GM18507 (cell line): ENCODE measurements around the gene TOP3A.
"Not testable (repeated sequence)": the region's sequence is repeated elsewhere in the genome, so short reads cannot be mapped to it uniquely, and the experiment has no call there.

ENCODE experiments used
- DNase-seq: peaks from one replicate; pipeline ENCODE4 v3.0.0; 2011; ENCODE audit warnings: low read depth; ENCODE audit not compliant: insufficient read length; ENCODE audit errors: extremely low spot score
- FAIRE-seq: peaks from 2 replicates; lab custom pipeline; 2011; peaks lifted over from hg19 to GRCh38; lab: Jason Lieb, UNC

Gene TOP3A

GRCh38 chr17:18326572-18326971, 11.8 kb upstream of the TOP3A start:
- FAIRE-seq = no peak
- DNase-seq = no peak

GRCh38 chr17:18326039-18326438, 11.2 kb upstream of the TOP3A start:
- FAIRE-seq = no peak
- DNase-seq = no peak

- FAIRE-seq (no peak), DNase-seq (no peak)
These were observed 9.6 kb upstream of the TOP3A start for GRCh38 chr17:18324140-18325050.

GRCh38 chr17:18323507-18324139, 8.8 kb upstream of the TOP3A start:
- DNase-seq = no peak
- no peak for FAIRE-seq

GRCh38 chr17:18323007-18323406, 8.2 kb upstream of the TOP3A start:
- DNase-seq = no peak
- no peak for FAIRE-seq

- FAIRE-seq = no peak
- DNase-seq = no peak
These were observed 7.7 kb upstream of the TOP3A start for GRCh38 chr17:18322522-18322921.

GRCh38 chr17:18321309-18321708, 6.5 kb upstream of the TOP3A start:
- DNase-seq (no peak), FAIRE-seq (no peak)

GRCh38 chr17:18320301-18320700, 5.5 kb upstream of the TOP3A start:
- no peak for DNase-seq
- FAIRE-seq = no peak

- no peak for DNase-seq
- FAIRE-seq = peak; percentile 26
These were observed 4.9 kb upstream of the TOP3A start for GRCh38 chr17:18319604-18320256.

- FAIRE-seq (no peak), DNase-seq (no peak)
These were observed 4.1 kb upstream of the TOP3A start for GRCh38 chr17:18318771-18319450.

GRCh38 chr17:18318117-18318516, 3.3 kb upstream of the TOP3A start:
- no peak for FAIRE-seq
- DNase-seq = no peak

GRCh38 chr17:18315961-18316360, 1.2 kb upstream of the TOP3A start:
- DNase-seq (no peak), FAIRE-seq (no peak)

GRCh38 chr17:18315562-18315922, 748 bp upstream of the TOP3A start:
- no peak for FAIRE-seq
- DNase-seq = no peak

GRCh38 chr17:18314059-18314730, 599 bp downstream of the TOP3A start:
- FAIRE-seq = no peak

GRCh38 chr17:18309202-18309601, 5.6 kb downstream of the TOP3A start:
- FAIRE-seq = no peak
- DNase-seq = no peak

More at GRCh38 chr17:18314059-18314730, 599 bp downstream of the TOP3A start:
- no peak for DNase-seq

- not testable (repeated sequence) for FAIRE-seq
These were observed 11.6 kb downstream of the TOP3A start for GRCh38 chr17:18303206-18303605.

GRCh38 chr17:18300725-18301480, 13.9 kb downstream of the TOP3A start:
- FAIRE-seq (no peak), DNase-seq (no peak)

More at GRCh38 chr17:18303206-18303605, 11.6 kb downstream of the TOP3A start:
- DNase-seq = not testable (repeated sequence)

- DNase-seq, FAIRE-seq: not testable (repeated sequence)
These were observed 16.7 kb downstream of the TOP3A start for GRCh38 chr17:18298061-18298460.
